HG03439 (cell line): ENCODE results near the gene SMIM17.
"Not testable (repeated sequence)": the region's sequence is repeated elsewhere in the genome, so short reads cannot be mapped to it uniquely, and the experiment has no call there.

Experiments
- ATAC-seq: cut with Tn5 transposase; IDR thresholded peaks from one replicate; pipeline ENCODE4 v1.9.1; 2021; ENCODE audit warnings: mild to moderate bottlenecking, moderate library complexity; ENCODE audit not compliant: unreplicated experiment

Gene SMIM17

GRCh38 chr19:56654151-56654550 is 11.2 kb downstream of the SMIM17 start:
- no peak for ATAC-seq

GRCh38 chr19:56660381-56661107 is 17.6 kb downstream of the SMIM17 start:
- ATAC-seq = no peak

GRCh38 chr19:56661248-56661647 is 18.3 kb downstream of the SMIM17 start:
- no peak for ATAC-seq

GRCh38 chr19:56663931-56664500 is 21.1 kb downstream of the SMIM17 start:
- no peak for ATAC-seq

- ATAC-seq = no peak
These were observed 21.6 kb downstream of the SMIM17 start for GRCh38 chr19:56664511-56664910.

- ATAC-seq = no peak
These were observed 24.4 kb downstream of the SMIM17 start for GRCh38 chr19:56667311-56667870.

GRCh38 chr19:56668676-56669075 is 25.7 kb downstream of the SMIM17 start:
- ATAC-seq = no peak

GRCh38 chr19:56670401-56670960 is 27.5 kb downstream of the SMIM17 start:
- ATAC-seq = no peak

GRCh38 chr19:56670961-56671612 is 28.1 kb downstream of the SMIM17 start:
- ATAC-seq = no peak

- ATAC-seq = no peak
These were observed 28.6 kb downstream of the SMIM17 start, which contains the start of gene ZNF835 for GRCh38 chr19:56671613-56671994. Gene ZNF835 (minus strand): TSS chr19:56671757. CDS start chr19:56665198, 6,559 bp downstream.

GRCh38 chr19:56672610-56673009 is 29.7 kb downstream of the SMIM17 start:
- not testable (repeated sequence) for ATAC-seq

- no peak for ATAC-seq
These were observed 35.2 kb downstream of the SMIM17 start for GRCh38 chr19:56678205-56678604.

GRCh38 chr19:56681702-56682101 is 38.7 kb downstream of the SMIM17 start:
- no peak for ATAC-seq

GRCh38 chr19:56683116-56683515 is 40.2 kb downstream of the SMIM17 start:
- ATAC-seq = no peak

GRCh38 chr19:56687031-56687430 is 44.1 kb downstream of the SMIM17 start:
- no peak for ATAC-seq

- ATAC-seq = no peak
These were observed 46.2 kb downstream of the SMIM17 start for GRCh38 chr19:56689198-56689597.

- ATAC-seq = no peak
These were observed 47.7 kb downstream of the SMIM17 start for GRCh38 chr19:56690670-56691069.

- ATAC-seq = no peak
These were observed 49.4 kb downstream of the SMIM17 start for GRCh38 chr19:56692206-56692895.

- no peak for ATAC-seq
These were observed 56.6 kb downstream of the SMIM17 start for GRCh38 chr19:56699552-56699951.

- no peak for ATAC-seq
These were observed 58.9 kb downstream of the SMIM17 start for GRCh38 chr19:56701895-56702294.

GRCh38 chr19:56705939-56706338 is 63.0 kb downstream of the SMIM17 start:
- ATAC-seq = no peak
